ENCODE results near the gene SRD5A1. TPM values are rescaled to one million over a fixed set of nuclear protein-coding genes. Genes with fewer than 3 reads are reported as not detected.

SRD5A1 gene
- total and polyA plus RNA-seq, 2 experiments from 2014 or later: 18.2 to 87.3 TPM

GRCh38 chr5:6604341-6604740 lies 28.9 kb upstream of the SRD5A1 start:
- no peak overlapping the region for H3K4me3 ChIP-seq
- H3K36me3 Mint-ChIP-seq (ENCODE audit: low read depth): peaks cover 97% of the 10 kb centered on the region
- peaks cover 79% of the 10 kb centered on the region for H3K36me3 ChIP-seq (ENCODE audit: insufficient read depth)
- DNase-seq (ENCODE audit: low spot score) (no peak), ATAC-seq (no peak)
- H3K4me1 Mint-ChIP-seq: no peaks in the 10 kb centered on the region
- H3K4me3 Mint-ChIP-seq: no peak overlapping the region
- no peaks in the 10 kb centered on the region for H3F3A ChIP-seq (replicated peaks; ENCODE audit: low read depth)
- no peak overlapping the region for H3K27ac Mint-ChIP-seq
- H3K9me2 ChIP-seq (ENCODE audit: insufficient read depth): no peaks in the 10 kb centered on the region
- H3K4me1 ChIP-seq (ENCODE audit: insufficient read depth): no peaks in the 10 kb centered on the region
- H3K27me3 ChIP-seq (ENCODE audit: insufficient read depth): no peaks in the 10 kb centered on the region
- H3K4me2 ChIP-seq: no peak overlapping the region
- no peaks in the 10 kb centered on the region for H3K79me2 ChIP-seq (replicated peaks; ENCODE audit: insufficient read depth)
- TF ChIP-seq EZH2phosphoT487 (IDR thresholded peaks at IDR 0.05; ENCODE audit: unreplicated experiment): no peak
- TF ChIP-seq ZNF331 (CRISPR knock-in tag; IDR thresholded peaks at IDR 0.05; ENCODE audit: low read depth): no peak
- no peak for TF ChIP-seq JUNB (IDR thresholded peaks at IDR 0.05; ENCODE audit: unreplicated experiment)
- no peak for TF ChIP-seq NANOG (IDR thresholded peaks at IDR 0.05; ENCODE audit: borderline replicate concordance)
- no peak for TF ChIP-seq CTCF (conservative IDR thresholded peaks at IDR 0.05; ENCODE audit: low read depth in 2 of 2)
- no peak for TF ChIP-seq STAT1 (IDR thresholded peaks at IDR 0.05; ENCODE audit: unreplicated experiment)
- no peak for TF ChIP-seq CREB1 (CRISPR knock-in tag; IDR thresholded peaks at IDR 0.05; ENCODE audit: low read depth)
- no peak for TF ChIP-seq REST (IDR thresholded peaks at IDR 0.05; ENCODE audit: unreplicated experiment)
- no peak for TF ChIP-seq ZNF462 (CRISPR knock-in tag; IDR thresholded peaks at IDR 0.05)
- TF ChIP-seq ETS1 (IDR thresholded peaks at IDR 0.05): no peak
- TF ChIP-seq ZNF114 (CRISPR knock-in tag; IDR thresholded peaks at IDR 0.05): no peak
- TF ChIP-seq EZH2 (IDR thresholded peaks at IDR 0.05; ENCODE audit: low read depth, unreplicated experiment): no peak
- no peak for TF ChIP-seq POLR2AphosphoS5 (IDR thresholded peaks at IDR 0.05; ENCODE audit: low read depth)
- peaks cover 10% of the 10 kb centered on the region for H3K27me3 Mint-ChIP-seq (ENCODE audit: insufficient read depth, low read depth, poor library complexity)
- H3K27ac ChIP-seq (ENCODE audit: low read depth): no peak overlapping the region
- H4K20me1 ChIP-seq (replicated peaks; ENCODE audit: insufficient read depth): peaks cover 52% of the 10 kb centered on the region
- H2AFZ ChIP-seq: no peak overlapping the region
- no peaks in the 10 kb centered on the region for H3K9me3 Mint-ChIP-seq
